ENCODE results near the gene FCRL5.
A peak's percentile ranks its signal among the peaks of the same experiment; 100 is the strongest.
"Not testable (repeated sequence)": the region's sequence is repeated elsewhere in the genome, so short reads cannot be mapped to it uniquely, and the experiment has no call there.

FCRL5 gene

DNA sequence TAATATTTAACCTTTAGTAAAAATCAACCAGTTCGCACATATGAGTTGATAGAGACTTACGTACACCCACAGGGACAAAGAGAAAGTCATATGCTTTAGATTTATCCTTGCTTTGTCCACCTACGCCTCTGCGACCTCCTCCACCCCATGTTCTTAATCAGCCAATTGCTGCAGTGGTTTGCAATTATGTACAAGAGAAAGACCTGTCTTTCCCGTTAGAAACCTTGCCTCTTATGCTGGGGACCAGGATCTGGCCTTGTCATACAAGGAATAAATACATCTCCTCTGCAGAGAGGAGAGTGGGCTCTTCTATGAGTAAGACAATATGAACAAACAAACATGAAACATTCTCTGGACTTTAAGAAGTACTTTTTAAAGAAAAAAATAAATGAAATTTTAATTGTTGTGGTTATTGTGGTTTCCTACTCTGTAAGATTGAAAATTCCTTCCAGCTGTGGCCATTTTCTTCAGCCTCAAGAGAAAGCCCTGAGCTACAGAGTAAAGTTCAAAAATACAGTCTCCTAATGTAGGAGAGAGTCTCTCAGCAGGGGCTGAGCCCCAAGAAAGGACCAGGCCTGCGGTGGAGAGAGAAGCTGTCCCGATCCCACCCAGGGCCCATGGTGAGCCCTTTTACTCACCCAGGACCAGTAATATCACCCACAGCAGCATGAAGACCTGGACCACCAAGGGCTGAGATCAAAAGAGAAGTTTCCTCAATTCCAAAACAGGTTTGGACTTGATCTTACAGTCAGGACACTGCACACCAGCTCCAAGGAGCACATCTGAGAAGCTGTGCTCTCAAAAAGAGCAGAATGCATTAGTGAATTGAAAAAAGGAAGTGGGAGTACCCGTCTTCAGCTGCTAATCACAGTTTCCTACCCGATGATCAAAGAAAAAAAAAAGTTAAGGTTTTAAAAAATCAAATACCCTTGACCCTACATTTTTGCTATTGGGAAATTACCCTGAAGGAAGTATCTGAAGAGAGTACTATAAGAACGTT, at the start of gene FCRL5:
Gene FCRL5, minus strand, starts transcription at position 822 of the 1,000 bp plus-strand sequence. Its CDS starts 153 bp downstream, at position 669.
- DNase-seq (ENCODE audit: low read depth in 2 of 2): no peak

DNA sequence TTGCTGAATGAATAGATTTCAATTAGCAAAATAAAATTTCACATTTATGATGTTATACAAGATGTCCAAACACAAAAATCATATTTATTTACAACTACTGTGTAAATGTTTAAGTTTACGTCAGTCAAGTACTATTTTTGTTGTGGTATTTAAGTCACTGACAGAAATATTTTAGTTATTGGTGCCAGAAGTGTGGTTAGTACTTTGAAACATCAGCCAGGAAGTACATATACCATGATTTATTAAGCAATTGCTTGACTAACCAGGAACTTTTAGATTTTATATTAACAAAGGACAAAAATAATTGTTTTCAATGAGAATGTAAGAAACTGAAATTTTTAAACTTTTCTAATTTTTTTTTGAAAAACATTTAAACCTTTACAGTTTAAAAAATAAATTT, 47.9 kb upstream of the FCRL5 start:
- DNase-seq (ENCODE audit: low read depth in 2 of 2): no peak

DNA sequence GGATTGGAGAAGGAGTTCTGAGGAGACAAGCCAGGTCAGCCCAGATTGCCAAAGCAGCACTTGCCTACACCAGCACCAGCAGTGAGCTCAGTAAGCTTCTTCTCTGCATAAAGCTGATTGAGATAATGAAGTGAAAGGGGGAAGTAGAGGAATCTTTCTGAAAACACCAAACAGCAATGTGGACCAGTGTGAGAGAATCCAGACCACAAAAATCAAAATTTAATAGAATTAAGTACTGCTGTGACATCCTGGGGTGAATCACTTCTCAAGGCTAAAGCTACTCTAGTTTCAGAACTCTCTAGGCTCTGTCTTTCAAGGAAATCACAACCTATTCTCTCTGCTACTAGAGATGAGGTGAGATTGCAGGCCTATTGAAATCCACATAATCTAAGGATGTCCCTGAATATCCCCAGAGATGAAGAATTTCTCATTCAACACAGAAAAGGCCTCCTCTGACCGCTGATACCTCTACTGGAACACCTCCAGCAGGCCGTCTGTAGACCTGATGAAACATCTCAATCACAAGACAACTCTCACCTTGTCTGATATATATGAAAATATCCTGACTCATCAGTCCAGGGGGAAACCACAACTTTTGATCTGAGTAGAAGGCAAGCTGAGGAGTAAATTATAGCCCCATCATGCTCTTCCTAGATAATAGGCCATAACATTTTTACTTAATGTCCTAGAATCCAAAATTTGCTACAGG, 45.8 kb upstream of the FCRL5 start, which contains the start of gene FCRL4:
Gene FCRL4, minus strand, starts transcription at position 127 of the 709 bp plus-strand sequence. CDS start 141 bp downstream, outside the sequence.
- no peak for DNase-seq (ENCODE audit: low read depth in 2 of 2)

DNA sequence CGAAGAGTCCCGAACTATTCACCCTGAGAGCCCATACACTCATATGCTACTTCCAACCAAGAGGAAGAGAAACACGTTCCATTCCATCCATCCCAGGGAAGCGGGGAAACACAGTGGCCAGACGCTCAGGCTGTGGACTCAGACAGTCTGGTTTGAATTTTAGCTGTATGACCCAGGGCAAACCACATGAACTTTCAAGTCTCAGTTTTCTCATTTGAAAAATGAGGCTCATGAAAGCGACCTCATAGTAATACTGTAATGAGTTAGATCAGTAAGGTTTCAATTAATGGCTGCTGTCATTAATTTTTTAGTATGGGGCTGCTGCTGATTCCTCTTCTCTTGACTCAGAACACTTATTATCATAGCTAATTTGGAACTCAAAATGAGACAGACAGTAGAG, 44.1 kb upstream of the FCRL5 start:
- no peak for DNase-seq (ENCODE audit: low read depth in 2 of 2)

GRCh38 chr1:157595356-157595755, 43.0 kb upstream of the FCRL5 start:
- DNase-seq (ENCODE audit: low read depth in 2 of 2): no peak

- no peak for DNase-seq (ENCODE audit: low read depth in 2 of 2)
Observed at GRCh38 chr1:157585984-157586383, 33.7 kb upstream of the FCRL5 start.

DNA sequence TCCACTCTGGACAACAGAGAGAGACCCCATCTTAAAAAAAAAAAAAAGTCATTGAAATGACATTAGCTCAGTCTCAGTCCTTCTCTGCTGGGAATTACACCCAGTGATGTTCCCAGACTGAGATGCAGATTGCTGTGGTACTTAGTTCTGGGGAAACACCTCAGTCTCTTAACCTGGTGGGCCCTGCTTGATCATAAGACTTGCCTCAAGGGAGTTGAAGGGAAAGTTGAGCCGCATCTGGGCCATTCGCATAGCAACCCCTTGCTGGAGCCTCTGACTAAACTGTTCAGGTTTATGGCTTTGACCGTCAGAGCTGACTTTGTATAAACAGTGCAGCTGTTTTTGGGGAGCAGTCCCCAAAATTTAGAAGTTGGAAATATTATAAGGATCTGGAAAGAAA, 32.2 kb upstream of the FCRL5 start:
- no peak for DNase-seq (ENCODE audit: low read depth in 2 of 2)

DNA sequence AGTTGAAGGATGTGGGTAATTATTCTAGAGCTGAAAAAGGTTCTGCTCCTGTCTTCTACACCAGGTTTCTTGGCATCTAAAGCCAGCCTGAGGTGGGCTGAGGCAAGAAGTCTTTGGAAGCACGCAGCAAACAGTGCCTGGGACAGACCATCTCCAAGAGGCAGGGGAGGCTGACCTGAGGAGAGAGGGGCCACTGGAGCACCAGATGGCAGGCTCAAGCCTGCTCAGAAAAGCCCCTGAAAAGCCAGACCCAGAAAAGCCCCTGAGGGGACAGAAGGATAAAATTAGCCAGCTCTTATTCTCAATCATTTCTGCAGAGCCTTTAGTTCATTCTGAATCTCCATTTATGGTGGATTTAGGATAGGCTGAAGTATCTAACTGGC, 28.5 kb upstream of the FCRL5 start:
- DNase-seq (ENCODE audit: low read depth in 2 of 2): no peak

DNA sequence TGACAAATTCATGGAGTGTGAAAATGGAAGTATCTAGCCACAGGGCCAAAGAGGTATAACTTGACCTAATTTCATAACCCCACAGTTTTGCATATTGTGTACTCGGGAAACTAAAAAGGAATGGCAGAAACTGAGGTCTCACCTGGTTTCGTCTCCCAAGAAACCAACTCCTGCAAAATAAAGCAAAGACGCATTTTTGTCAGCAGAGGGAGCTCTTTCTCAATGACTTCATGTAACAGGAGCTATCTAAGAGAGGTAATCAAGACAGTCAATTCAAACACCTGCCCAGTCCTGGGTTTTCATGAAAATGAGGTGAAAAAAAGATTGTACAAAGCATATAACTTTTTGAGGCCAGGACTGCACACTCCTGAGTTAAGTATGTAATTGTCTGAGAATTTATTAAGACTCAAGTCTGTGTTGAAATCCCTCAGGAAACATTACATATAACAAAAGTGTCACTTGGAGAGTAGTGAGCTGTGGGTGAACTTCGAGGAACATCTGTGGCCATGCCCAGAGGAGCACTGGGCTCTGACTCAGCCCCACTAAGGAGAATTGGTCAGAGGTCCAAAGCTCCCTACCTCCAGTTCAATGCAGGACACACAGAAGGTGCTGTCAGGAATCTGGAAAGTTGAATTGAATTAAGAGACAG, 28.0 kb upstream of the FCRL5 start:
- peak in 1 of 2 donors; percentile 4 for DNase-seq (ENCODE audit: low read depth in 2 of 2)

GRCh38 chr1:157577420-157577819, 25.1 kb upstream of the FCRL5 start:
- DNase-seq (ENCODE audit: low read depth in 2 of 2): no peak

GRCh38 chr1:157575744-157576143, 23.4 kb upstream of the FCRL5 start:
- no peak for DNase-seq (ENCODE audit: low read depth in 2 of 2)

DNA sequence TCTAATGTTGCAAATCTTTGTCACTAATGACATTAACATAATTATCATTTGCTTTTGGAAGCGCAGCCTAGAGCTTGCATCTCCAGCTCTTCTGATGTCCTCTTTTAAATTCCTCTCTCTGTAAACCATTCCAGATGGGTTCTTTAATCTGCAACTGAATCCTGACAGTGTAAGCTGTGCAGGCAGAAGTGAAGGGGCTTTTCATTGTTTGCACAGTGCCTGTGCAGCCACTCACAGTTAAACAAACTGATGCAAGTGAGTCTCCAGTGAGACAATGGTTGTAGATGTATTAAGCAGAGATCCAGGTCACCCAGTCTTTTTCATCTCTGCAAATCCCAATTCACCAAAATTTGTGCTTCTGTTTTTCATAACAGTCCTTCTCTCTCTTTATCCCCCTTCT, 22.5 kb upstream of the FCRL5 start:
- no peak for DNase-seq (ENCODE audit: low read depth in 2 of 2)

GRCh38 chr1:157566484-157567300, 14.4 kb upstream of the FCRL5 start:
- no peak for DNase-seq (ENCODE audit: low read depth in 2 of 2)

DNA sequence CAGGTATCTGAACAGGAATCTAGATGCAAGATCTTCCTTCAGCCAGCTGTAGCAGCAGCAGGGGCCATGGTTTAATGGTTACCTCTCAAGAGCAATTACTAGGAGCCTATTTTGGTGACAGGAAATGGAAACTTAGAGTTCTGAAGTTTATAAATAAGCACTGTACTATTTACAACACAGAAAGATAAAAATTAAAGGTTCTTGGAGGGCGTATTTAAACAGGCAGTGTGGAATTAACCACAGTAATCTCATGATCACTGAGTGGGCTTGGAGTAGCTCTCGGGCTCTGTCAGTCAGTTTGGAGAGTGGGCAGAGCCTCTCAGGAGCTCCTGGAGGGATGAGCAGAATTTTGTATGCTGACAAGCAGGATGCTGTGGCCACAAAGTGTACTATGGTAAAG, 10.2 kb upstream of the FCRL5 start:
- no peak for DNase-seq (ENCODE audit: low read depth in 2 of 2)

DNA sequence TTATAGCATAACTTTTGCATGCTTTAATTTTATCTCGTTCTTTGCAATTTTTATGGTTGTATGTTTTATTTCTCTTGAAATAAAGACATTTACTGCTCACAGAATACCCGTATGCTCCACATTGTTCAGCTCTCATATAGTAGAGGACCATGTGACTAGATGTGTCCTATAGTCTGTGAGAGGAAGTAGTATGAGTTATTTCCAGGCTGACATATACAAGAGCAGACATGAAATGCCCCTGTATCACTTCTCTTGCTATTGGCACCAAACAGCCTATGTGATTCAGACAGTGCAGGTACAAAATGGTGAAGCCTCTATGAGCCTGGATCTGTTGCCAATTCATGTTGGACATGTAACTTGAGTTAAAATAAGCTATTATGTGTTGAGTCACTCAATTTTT, 5.8 kb upstream of the FCRL5 start:
- DNase-seq (ENCODE audit: low read depth in 2 of 2): no peak

GRCh38 chr1:157548081-157548480, 4.2 kb downstream of the FCRL5 start:
- not testable (repeated sequence) for DNase-seq (ENCODE audit: low read depth in 2 of 2)

GRCh38 chr1:157542676-157543075, 9.6 kb downstream of the FCRL5 start:
- no peak for DNase-seq (ENCODE audit: low read depth in 2 of 2)

DNA sequence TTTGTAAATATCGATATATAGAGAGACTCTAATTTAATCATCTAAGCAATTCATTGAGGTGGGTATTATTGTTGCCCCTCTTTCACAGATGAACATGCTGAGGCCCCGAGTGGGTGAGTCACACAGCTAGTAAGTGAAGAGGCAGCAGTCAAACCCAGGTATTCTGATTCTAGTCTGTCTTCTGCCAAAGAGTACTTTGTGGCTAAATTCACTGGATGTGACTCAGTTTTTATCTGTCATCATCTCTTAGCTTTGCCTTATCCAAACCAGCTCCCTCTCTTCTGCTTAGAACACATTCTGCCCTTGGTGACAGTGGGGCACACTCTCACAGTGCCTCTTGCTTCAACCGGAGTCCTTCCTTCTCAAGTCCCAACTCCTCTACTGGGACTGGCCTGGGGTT, 11.5 kb downstream of the FCRL5 start:
- no peak for DNase-seq (ENCODE audit: low read depth in 2 of 2)

DNA sequence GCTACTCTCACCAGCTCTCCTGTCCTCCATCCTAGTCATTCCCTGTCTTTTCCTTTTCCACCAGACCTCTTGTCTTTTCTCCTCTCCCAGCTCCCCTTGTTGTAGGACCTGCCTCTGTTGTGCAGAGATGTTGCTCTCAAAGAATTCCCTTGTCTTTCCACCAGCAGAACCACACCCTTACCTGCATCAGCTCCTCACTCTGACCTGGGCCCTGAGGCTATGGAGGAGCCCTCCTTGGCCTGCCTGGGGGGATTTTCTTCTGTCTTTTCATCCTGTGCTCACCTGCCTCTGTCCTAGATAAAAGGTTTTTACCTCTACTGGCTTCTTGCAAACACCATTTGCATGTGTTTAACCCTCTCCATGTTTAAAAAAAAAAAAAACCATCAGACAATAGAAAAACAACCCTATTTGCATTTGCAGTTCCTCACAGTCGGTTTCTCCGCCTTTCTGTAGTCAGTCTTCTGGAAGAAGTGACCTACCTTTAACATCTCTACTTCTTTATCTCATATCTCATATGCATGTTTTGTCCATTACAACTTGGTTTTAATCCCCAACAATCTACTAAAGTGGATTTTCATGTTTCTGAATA, 12.1 kb downstream of the FCRL5 start:
- DNase-seq (ENCODE audit: low read depth in 2 of 2): no peak

DNA sequence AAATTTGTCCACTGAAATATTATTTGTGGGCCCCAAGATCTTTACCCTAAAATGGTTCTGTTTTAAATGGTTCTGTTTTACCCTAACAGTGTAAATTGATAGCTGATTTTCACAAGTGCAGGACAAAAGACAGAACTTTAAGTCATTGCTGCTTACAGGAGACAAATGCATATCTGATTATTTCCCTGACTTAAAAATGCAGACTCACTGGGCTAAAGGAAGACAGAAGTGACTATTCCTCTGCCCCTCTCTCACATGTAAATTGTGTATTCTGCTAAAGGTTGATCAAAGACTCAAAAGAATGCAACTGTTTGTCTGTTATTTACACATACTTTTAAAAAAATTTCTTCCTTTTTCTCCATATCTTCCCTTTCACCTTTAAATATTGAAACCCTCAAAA, 12.7 kb downstream of the FCRL5 start:
- no peak for DNase-seq (ENCODE audit: low read depth in 2 of 2)

- no peak for DNase-seq (ENCODE audit: low read depth in 2 of 2)
Observed at GRCh38 chr1:157532569-157532968, 19.7 kb downstream of the FCRL5 start.
